HCT116 (cell line): ENCODE results near the gene KMT2E. TPM values are rescaled to one million over a fixed set of nuclear protein-coding genes. Genes with fewer than 3 reads are reported as not detected.

ENCODE experiments used
- ATAC-seq: fragments of 200-7000 bp; cut with Tn5 transposase; 2 replicates; pipeline ENCODE4 v1.9.1; 2020; ENCODE audit warnings: mild to moderate bottlenecking, moderate library complexity
- BruUV-seq: library from RNA; stranded (reverse); fragments of 400-500 nt; replicated peaks from 2 replicates; lab custom pipeline; 2021; lab: Mats Ljungman, UMichigan
- CTCF ChIA-PET: fragments of 300-600 bp; sonication (Branson Sonifier 250); formaldehyde crosslinking; loops from one replicate; lab custom pipeline; 2021; ENCODE audit warnings: antibody characterized with exemption; lab: Charles Lee
- POLR2A ChIA-PET: fragments of 300-600, 350-600 bp; sonication (Branson Sonifier 250); formaldehyde crosslinking; loops from one replicate; lab custom pipeline; 2021; ENCODE audit warnings: antibody characterized with exemption; lab: Charles Lee
- RAD21 ChIA-PET, 2 experiments: fragments of 300-600 bp; sonication (Branson Sonifier 250); formaldehyde crosslinking; loops; one replicate each; lab custom pipeline; 2023; ENCODE audit warnings: low total read pairs in 2 of 2; ENCODE audit not compliant: uncharacterized antibody in 2 of 2, unreplicated experiment in 2 of 2, low non-redundant PET in 1 of 2; lab: Charles Lee
- DNase-seq: peaks from one replicate; pipeline ENCODE4 v3.0.0-alpha.2; 2010; ENCODE audit warnings: low read depth, low spot score
- H2AFZ ChIP-seq: fragments of 200-600 bp; shearing (Covaris generic), sonication (generic); 2 replicates; pipeline ENCODE4 v1.6.1; 2017; ENCODE audit warnings: low read depth, mixed run types, mixed read lengths, antibody characterized with exemption, low read length; ENCODE audit not compliant: poor library complexity, severe bottlenecking
- H3K27ac ChIP-seq: 2 replicates; pipeline ENCODE4 v1.5.1; 2012; ENCODE audit warnings: low read depth, low read length
- H3K27me3 ChIP-seq: fragments of 200-600 bp; sonication (generic); 2 replicates; pipeline ENCODE4 v1.6.1; 2016; ENCODE audit warnings: mixed run types, low read length, mixed read lengths; ENCODE audit not compliant: insufficient read depth
- H3K36me3 ChIP-seq, 2 experiments: fragments of 200-500 bp in 1 of 2; fragments of 200-600 bp in 1 of 2; sonication (Bioruptor generic) in 1 of 2; sonication (generic) in 1 of 2; 2 replicates each; pipeline versions ENCODE4 v1.5.1 to v1.6.1; 2014 to 2016; ENCODE audit warnings: low read length in 2 of 2, inconsistent platforms in 1 of 2, mixed read lengths in 1 of 2, mixed run types in 1 of 2; ENCODE audit not compliant: insufficient read depth in 2 of 2, control insufficient read depth in 1 of 2
- H3K4me1 ChIP-seq, 2 experiments: fragments of 200-600 bp in 1 of 2; sonication (generic) in 1 of 2; 2 replicates each; pipeline versions ENCODE4 v1.5.1 to v1.6.1; 2012 to 2017; ENCODE audit warnings: low read length in 2 of 2, inconsistent platforms in 1 of 2, mild to moderate bottlenecking in 1 of 2, mixed read lengths in 1 of 2, mixed run types in 1 of 2, moderate library complexity in 1 of 2; ENCODE audit not compliant: insufficient read depth in 2 of 2, control insufficient read depth in 1 of 2
- H3K4me2 ChIP-seq: fragments of 200-600 bp; sonication (generic); 2 replicates; pipeline ENCODE4 v1.6.1; 2017; ENCODE audit warnings: mixed run types, low read length, mixed read lengths
- H3K4me3 ChIP-seq, 2 experiments: fragments of 200-600 bp in 1 of 2; sonication (generic) in 1 of 2; replicated peaks in 1 of 2; 2 replicates each; pipeline ENCODE4 v1.5.1; 2011 to 2016; ENCODE audit warnings: low read length in 2 of 2, control low read depth in 1 of 2, low read depth in 1 of 2, mild to moderate bottlenecking in 1 of 2, mixed read lengths in 1 of 2, mixed run types in 1 of 2
- H3K79me2 ChIP-seq: fragments of 200-600 bp; sonication (generic); 2 replicates; pipeline ENCODE4 v1.6.1; 2017; ENCODE audit warnings: mild to moderate bottlenecking, mixed run types, low read length, moderate library complexity, mixed read lengths; ENCODE audit not compliant: insufficient read depth
- H3K9ac ChIP-seq: fragments of 200-600 bp; sonication (generic); 2 replicates; pipeline ENCODE4 v1.6.1; 2016; ENCODE audit warnings: low read length, mixed read lengths
- H3K9me2 ChIP-seq: fragments of 200-600 bp; sonication (generic), shearing (Covaris generic); 2 replicates; pipeline ENCODE4 v1.6.1; 2017; ENCODE audit warnings: mixed run types, mild to moderate bottlenecking, moderate library complexity; ENCODE audit not compliant: insufficient read depth
- H3K9me3 ChIP-seq, 2 experiments: fragments of 200-500 bp in 1 of 2; fragments of 200-600 bp in 1 of 2; sonication (Bioruptor generic) in 1 of 2; sonication (generic) in 1 of 2; 2 replicates each; pipeline ENCODE4 v1.6.1; 2014 to 2017; ENCODE audit warnings: low read length in 2 of 2, mixed read lengths in 2 of 2, inconsistent platforms in 1 of 2, low read depth in 1 of 2, mild to moderate bottlenecking in 1 of 2, mixed run types in 1 of 2, moderate library complexity in 1 of 2; ENCODE audit not compliant: control insufficient read depth in 1 of 2, insufficient read depth in 1 of 2
- H4K20me1 ChIP-seq: fragments of 200-600 bp; sonication (generic), shearing (Covaris generic); 2 replicates; pipeline ENCODE4 v1.6.1; 2017; ENCODE audit warnings: mixed run types, mild to moderate bottlenecking, moderate library complexity; ENCODE audit not compliant: insufficient read depth
- ATF3 ChIP-seq: IDR thresholded peaks from 2 replicates; pipeline ENCODE4 v1.6.1; 2012
- CBX3 ChIP-seq: IDR thresholded peaks from 2 replicates; pipeline ENCODE4 v1.6.1; 2012; ENCODE audit warnings: low read depth
- CEBPB ChIP-seq: IDR thresholded peaks from 2 replicates; pipeline ENCODE4 v1.6.1; 2012; ENCODE audit warnings: low read depth
- EGR1 ChIP-seq: IDR thresholded peaks from 2 replicates; pipeline ENCODE4 v1.6.1; 2012; ENCODE audit warnings: low read depth
- ELF1 ChIP-seq: IDR thresholded peaks from 2 replicates; pipeline ENCODE4 v1.6.1; 2012; ENCODE audit warnings: low read depth, borderline replicate concordance
- EZH2 ChIP-seq: fragments of 200-600 bp; sonication (generic); IDR thresholded peaks from 2 replicates; pipeline ENCODE4 v1.6.1; 2017; ENCODE audit warnings: antibody characterized with exemption, mixed run types
- JUND ChIP-seq: IDR thresholded peaks from 2 replicates; pipeline ENCODE4 v1.6.1; 2012
- MAX ChIP-seq: IDR thresholded peaks from 2 replicates; pipeline ENCODE4 v1.6.1; 2012
- POLR2A ChIP-seq: IDR thresholded peaks from 2 replicates; pipeline ENCODE4 v1.7.0; 2011; ENCODE audit warnings: borderline replicate concordance; ENCODE audit not compliant: insufficient read depth, insufficient read length; ENCODE audit errors: extremely low read depth
- RAD21 ChIP-seq: IDR thresholded peaks from 2 replicates; pipeline ENCODE4 v1.6.1; 2012; ENCODE audit warnings: low read depth, mild to moderate bottlenecking
- REST ChIP-seq: IDR thresholded peaks from 2 replicates; pipeline ENCODE4 v1.6.1; 2012; ENCODE audit warnings: low read depth
- SIN3A ChIP-seq: IDR thresholded peaks from 2 replicates; pipeline ENCODE4 v1.6.1; 2012; ENCODE audit warnings: low read depth
- SP1 ChIP-seq: IDR thresholded peaks from 2 replicates; pipeline ENCODE4 v1.6.1; 2012; ENCODE audit warnings: low read depth
- SRF ChIP-seq: IDR thresholded peaks from 2 replicates; pipeline ENCODE4 v1.6.1; 2012; ENCODE audit warnings: low read depth
- TCF7L2 ChIP-seq: IDR thresholded peaks from 2 replicates; pipeline ENCODE4 v1.7.0; 2011; ENCODE audit warnings: borderline replicate concordance, inconsistent platforms; ENCODE audit not compliant: insufficient read depth, insufficient read length; ENCODE audit errors: extremely low read depth
- YY1 ChIP-seq: IDR thresholded peaks from 2 replicates; pipeline ENCODE4 v1.6.1; 2011; ENCODE audit warnings: low read length, low read depth, moderate library complexity, mild to moderate bottlenecking; ENCODE audit not compliant: insufficient replicate concordance; ENCODE audit errors: extremely low read depth
- ZBTB33 ChIP-seq: IDR thresholded peaks from 2 replicates; pipeline ENCODE4 v1.6.1; 2011; ENCODE audit warnings: mild to moderate bottlenecking, low read length, moderate library complexity; ENCODE audit not compliant: insufficient replicate concordance; ENCODE audit errors: extremely low read depth
- ZFX ChIP-seq: fragments of 450-650 bp; IDR thresholded peaks from 2 replicates; pipeline ENCODE4 v1.6.1; 2017
- ZNF274 ChIP-seq: fragments of 200-500 bp; sonication (Bioruptor generic); IDR thresholded peaks from 2 replicates; pipeline ENCODE4 v1.6.1; 2014; ENCODE audit warnings: mild to moderate bottlenecking, low read depth, low read length, inconsistent platforms
- intact Hi-C: fragments of 100-400 bp; cut with micrococcal nuclease; formaldehyde crosslinking; loops from 2 replicates; pipeline ENCODE4 v1.10.0; 2022
- total RNA-seq: library from RNA; stranded (reverse); gene quantifications from one replicate; pipeline ENCODE4 v1.2.1, GENCODE V29; 2021; ENCODE audit not compliant: unreplicated experiment

The KMT2E gene
- total RNA-seq, 1 experiment from 2014 or later, result 39.8 TPM

- ChIA-PET POLR2A (no interaction called here), RAD21 (no interaction called here), CTCF (no interaction called here)
- intact Hi-C loops, result no loop called here
- H3K4me2 ChIP-seq, result no peak overlapping the region
- ATAC-seq, result no peak
- no peaks in the 10 kb centered on the region for H3K4me1 ChIP-seq
- no TSS peak for BruUV-seq
- no peaks in the 10 kb centered on the region for H3K36me3 ChIP-seq
- no peak for TF ChIP-seq YY1
- no peak for TF ChIP-seq ZBTB33
- no peak for TF ChIP-seq CEBPB
- TF ChIP-seq SIN3A, result no peak
- no peak for TF ChIP-seq RAD21
- no peak for TF ChIP-seq ZNF274
- no peak for TF ChIP-seq JUND
- TF ChIP-seq MAX, result no peak
- no peak for TF ChIP-seq REST
- no peak for TF ChIP-seq EZH2
- TF ChIP-seq SP1, result no peak
- no peak for TF ChIP-seq EGR1
- TF ChIP-seq ZFX, result no peak
- no peak for TF ChIP-seq TCF7L2
- TF ChIP-seq POLR2A, result no peak
- TF ChIP-seq ELF1, result no peak
- no peak for TF ChIP-seq CBX3
- no peak for TF ChIP-seq ATF3
- TF ChIP-seq SRF, result no peak
- TF ChIP-seq, all 23 proteins: peak for 0
- no peak overlapping the region for H3K4me3 ChIP-seq
- no peaks in the 10 kb centered on the region for H3K27me3 ChIP-seq
- no peaks in the 10 kb centered on the region for H3K9me3 ChIP-seq
- no peak overlapping the region for H2AFZ ChIP-seq
- H3K79me2 ChIP-seq, result no peaks in the 10 kb centered on the region
- no peak for DNase-seq
- H3K27ac ChIP-seq, result no peak overlapping the region
- H3K9ac ChIP-seq, result no peak overlapping the region
- no peaks in the 10 kb centered on the region for H3K9me2 ChIP-seq
- H4K20me1 ChIP-seq, result no peaks in the 10 kb centered on the region
Observed at GRCh38 chr7:105157278-105157677, 143.3 kb downstream of the KMT2E start.
